ENCODE measurements around the gene MSI2.

The MSI2 gene

DNA sequence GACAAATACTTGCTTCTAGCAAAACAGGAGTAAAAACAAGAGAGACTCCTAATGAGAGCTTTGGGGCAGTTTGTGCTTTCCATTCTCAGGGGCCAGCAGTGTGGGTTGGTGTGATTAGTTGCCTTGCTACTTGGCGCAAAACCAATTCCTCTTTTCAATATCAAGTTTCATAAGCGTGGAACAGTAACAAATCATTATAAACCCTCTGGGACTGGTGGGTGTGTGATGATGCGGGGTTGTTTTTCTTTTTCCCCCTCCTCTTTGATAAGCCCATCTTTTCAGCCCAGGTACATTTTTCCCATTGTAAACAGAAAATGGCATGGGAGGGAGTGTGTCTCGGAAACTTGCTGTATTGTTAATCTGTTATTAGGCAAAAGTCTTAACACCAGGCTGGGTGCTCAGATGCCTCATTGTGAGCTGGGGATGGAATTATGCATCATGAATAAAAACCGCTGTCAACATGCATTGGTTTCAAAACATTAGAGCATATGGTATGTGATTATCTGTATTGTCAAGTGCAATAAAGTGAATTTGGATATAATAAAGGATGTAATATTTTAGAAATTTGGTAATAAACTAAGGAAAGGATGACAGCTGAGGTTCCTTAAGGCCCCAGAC is 322.4 kb downstream of the MSI2 start:
- DNase-seq (ENCODE audit: low read depth) = no peak

DNA sequence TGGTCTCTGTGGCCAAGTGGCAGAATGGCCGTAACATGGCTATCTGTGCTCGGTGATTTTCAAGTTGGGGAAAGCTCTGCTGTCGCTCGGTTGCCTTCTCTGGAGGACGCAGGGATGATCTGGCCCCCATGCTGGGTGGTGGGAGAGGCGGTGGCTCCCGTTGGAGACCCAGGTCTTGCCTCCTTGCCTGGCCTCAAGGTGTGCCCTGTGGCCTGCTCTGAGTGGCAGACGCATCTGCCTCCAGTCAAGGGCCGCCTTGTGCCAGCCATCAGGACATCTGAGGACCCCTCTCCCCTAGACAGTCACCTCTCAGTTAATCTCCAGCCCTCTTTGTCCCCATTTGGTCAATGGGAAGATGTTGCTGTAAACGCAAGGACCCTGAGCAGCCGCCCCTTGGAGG is 322.9 kb downstream of the MSI2 start:
- no peak for DNase-seq (ENCODE audit: low read depth)

DNA sequence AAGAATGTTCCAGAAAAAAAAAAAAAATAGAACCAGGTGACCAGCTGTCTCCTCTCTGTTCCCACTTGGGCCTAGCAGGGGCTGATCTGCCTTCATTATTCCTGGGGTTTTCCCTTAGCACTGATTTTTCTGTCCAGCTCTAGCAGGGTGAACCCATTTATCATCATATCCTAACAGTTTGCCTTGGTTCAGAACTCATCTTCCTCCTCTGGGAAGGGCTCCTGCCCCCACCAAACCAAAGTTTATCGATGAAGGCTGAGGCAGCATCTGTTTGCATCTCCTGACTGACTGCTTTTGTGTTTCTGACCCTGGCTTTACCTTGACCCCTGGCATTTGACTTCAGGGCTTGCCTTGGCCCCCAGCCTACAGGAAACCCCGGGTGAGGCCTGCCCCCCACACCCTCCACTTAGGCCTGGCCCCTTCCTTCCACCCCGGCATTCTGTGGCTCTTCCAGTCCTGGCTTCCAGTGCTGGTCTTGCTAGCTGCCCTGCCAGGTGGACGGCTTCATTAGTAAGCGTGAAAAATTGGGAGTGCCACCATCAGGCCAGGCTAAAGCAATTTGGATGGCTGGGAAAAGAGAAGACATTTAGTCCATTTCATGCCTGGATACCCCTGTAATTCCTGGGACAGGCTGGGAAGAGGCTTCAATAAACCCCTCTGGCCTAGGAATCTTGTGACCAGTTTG is 323.9 kb downstream of the MSI2 start:
- DNase-seq (ENCODE audit: low read depth) = no peak

DNA sequence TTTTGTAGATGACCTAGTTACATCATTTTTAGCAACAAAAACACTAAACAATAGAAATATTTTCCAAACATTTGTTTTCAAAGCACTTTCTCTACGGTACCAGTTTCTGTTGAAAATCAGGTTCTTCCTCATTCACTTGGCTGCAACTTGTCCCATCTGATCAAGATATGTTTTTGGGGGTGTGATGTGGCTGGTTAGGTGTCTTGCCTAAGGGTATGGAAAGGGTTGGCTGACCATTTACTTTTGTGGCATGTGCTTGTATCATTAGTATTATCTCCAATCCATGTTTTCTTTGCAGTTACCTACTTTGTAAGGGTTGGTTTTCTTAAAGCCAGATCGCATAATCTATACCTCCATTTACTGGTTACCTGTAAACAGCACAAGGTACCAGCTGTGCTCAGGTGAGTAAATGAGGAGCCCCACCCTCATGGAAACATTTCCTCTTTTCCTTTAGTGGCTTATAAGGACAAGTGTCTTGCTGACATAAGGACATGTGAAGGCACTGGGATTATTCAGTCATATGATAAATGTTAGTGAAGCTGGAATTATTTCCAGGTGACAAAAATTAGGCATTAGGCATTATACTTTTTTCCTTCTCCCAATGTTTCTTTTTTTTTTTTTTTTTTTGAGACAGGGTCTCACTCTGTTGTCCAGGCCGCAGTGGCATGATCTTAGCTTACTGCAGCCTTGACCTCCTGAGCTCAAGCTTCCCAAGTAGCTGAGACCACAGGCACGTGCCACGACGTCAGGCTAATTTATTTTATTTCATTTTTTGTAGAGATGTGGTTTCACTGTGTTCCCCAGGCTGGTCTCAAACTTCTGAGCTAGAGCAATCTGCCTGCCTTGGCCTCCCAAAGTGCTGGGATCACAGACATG is 326.8 kb downstream of the MSI2 start:
- no peak for DNase-seq (ENCODE audit: low read depth)

DNA sequence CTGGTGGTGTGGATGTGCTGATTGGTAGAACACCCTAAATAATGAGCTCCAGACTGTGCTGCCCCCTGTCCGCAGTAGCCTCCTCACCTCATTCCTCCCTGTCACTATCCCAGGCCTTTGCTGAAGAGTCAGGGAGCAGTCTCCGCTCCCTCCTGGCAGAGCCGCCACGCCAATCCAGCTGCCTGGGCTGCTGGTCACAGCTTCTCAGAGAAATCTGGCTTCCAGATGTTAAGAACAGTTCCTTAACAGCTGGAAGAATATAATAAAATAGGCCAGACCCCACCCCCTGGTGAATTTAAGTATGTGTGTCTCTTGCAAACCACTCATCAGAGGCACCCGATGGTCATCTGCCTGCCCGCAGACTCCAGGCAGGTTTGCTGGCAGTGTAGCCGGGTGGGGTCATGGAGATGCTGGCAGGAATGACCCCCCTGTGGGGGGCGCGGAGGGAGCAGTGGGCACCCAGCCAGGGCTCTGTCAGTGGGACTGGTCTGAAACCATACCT is 327.8 kb downstream of the MSI2 start:
- no peak for DNase-seq (ENCODE audit: low read depth)

DNA sequence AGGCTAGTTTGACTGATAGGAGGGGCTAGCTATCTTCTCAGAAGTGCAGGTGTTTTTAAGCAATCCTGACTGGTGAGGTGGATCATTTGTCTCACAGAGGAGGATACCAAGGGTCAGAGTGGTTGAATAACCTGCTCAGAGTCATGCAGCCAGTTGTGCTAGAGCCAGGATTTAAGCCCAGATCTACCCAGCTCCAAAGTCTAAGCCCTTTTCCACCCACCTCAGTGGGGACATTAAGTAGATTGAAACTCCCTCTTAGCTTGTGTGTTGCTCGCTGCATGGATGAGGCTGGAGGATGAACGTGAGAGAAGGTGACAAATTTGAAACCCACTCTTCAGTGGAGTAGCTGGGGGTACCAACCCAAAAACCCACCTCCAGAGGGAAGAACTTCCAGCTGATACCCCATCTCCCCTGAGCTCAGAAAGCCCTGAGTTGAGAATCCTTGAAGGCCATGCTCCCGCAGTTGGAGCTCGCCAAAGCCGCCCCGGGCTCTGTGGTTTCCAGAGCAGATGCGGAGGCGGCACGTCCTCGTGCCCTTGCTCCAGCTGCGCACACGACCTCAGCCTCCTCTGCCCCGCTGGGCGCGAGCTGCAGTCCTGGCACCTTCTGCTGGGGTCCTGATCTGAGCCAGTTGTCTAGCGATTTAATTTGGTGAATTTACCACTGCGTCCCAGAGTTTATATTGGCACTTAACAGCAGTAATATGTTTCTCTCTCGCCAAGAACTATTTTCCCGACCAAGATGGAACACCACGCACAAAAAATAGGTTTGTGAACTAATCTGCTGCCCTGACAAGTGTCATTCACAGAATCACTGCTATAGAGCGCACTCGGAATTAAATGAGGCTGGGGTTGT is 329.2 kb downstream of the MSI2 start:
- no peak for DNase-seq (ENCODE audit: low read depth)

DNA sequence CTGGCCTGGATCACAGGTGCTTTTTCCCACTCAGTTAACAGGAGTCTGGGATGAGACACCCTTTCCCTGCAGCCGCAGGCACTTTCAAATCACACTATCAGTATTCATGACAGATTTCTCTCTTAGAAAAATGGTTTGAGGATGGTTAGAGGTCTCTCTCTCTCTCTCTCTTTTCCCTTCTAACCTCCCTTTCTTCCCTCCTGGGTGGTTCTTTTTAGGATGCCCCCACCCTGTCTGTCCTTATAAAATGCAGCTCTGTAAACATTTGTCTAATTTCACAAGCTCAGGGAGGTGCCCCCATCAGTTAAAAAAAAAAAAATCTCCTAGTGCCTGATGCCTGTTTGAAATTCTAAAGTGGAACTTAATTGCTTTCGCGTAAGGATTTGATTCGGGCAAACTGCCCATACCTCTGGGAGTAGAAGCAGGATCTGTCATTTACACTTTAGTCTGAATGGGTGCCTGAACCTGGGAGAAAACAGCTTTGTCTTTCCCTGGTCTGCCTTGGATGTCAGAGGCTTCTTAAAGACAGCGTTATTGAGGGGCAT is 329.9 kb downstream of the MSI2 start:
- no peak for DNase-seq (ENCODE audit: low read depth)

DNA sequence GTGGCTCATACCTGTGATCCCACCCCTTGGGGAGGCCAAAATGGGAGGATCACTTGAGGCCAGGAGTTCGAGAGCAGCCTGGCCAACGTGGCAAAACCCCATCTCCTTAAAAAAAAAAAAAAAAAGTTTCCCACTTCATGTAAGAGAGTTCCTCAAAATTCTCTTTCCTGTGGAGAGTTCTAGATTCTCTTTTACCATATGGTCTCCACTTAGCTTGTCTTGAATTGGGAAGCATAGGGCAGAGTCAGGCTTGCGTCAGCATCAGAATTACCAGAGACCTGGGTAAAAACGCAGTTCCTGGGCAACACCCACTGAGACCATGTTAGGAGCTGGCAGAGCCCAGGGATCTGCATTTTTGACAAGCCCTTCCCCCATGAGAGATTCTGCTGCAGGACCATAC is 330.4 kb downstream of the MSI2 start:
- DNase-seq (ENCODE audit: low read depth) = no peak

DNA sequence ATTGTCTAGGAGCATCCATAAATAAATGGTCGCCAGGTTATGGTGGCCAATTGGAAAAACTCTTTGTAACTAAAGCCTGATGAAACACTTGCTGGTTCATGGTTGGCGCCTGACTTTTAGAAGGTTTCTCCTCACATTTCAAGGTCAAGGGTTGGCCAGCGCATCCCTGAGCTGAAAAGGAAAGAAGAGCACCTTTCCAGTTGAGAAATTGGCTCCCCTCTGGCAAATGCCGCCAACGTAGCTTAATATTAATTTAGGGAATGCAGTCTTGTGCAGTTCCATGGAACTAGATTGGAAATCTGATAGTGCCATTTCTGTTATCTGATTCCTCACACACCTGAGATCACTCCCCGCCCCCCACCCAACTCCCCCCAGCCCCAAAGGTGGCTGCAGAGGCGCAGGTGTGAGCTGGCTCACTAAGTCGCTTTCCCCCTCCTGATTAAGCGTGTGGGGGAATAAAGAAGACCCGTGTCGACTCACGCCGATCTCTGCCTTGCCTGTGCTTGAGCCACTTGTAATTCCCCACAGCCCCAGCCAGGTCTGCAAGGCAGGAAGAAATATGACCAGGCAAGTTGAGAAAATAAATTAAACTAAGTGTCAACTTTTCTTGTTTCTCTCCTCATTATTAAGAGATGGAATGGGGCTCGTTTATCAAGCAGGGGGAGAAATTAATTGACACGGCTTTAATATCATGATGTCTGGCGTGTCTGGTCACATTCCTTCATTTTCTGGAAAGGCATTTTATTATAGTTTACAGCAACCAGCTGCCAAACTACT is 331.1 kb downstream of the MSI2 start:
- no peak for DNase-seq (ENCODE audit: low read depth)

DNA sequence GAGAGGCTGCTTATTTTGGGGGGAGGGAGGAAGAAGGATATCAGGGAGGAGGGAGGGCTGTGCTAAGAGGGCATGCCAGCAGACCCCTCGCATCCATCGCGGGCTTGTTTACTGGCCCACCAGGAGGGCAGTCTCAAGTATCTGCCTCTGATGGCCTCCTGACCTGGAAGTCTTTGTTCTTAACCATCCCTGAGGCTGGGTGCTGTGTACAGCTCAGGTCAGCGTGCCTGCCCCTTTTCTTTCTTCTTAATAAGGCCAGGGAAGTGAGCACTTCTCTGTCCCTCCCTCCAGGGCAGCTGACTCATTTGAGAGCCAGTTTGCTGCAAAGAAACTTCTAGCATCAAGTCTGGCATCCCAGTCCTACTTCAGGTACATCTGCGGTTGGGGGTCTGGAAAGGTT is 331.8 kb downstream of the MSI2 start:
- DNase-seq (ENCODE audit: low read depth) = no peak

DNA sequence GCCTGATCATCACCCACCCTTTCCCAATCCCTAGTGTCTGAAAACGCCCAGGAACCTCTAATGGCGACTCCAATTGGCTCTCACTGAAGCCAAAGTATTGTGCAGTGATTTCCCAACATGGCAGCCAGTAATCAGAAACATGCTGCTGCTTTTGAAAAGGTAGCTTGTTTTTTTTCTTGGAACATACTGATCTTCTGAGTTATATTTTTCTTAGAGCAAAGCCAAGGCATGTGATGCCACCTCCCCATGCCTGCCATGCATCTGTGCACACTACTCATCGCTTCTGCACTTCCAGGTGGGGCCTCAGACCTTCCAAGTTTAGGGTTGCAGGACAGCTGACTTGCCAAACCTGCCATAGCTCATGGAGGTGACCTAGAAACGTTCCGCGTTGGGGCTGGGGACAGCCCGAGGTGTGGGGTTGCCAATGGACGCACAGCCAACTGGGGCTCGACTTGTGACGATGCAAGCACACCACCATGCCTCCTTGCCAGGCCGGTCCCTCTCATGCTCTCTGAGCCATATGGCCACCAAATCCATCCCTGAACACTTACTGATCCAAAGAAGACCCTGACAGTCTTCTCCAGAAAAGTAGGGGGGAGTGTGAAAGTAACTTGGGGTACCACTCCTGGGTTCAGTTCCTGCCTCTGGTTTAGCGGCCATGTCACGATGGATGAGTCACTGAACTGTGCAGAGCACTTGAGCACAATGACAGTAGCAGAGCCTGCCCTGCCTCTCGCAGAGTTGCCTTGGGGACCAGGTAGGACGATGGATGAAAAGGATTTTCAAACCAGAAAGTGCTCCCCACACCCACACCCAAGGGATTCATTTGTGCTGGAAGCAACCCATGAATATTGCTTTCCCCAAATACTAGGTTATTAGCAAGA is 333.1 kb downstream of the MSI2 start:
- no peak for DNase-seq (ENCODE audit: low read depth)

DNA sequence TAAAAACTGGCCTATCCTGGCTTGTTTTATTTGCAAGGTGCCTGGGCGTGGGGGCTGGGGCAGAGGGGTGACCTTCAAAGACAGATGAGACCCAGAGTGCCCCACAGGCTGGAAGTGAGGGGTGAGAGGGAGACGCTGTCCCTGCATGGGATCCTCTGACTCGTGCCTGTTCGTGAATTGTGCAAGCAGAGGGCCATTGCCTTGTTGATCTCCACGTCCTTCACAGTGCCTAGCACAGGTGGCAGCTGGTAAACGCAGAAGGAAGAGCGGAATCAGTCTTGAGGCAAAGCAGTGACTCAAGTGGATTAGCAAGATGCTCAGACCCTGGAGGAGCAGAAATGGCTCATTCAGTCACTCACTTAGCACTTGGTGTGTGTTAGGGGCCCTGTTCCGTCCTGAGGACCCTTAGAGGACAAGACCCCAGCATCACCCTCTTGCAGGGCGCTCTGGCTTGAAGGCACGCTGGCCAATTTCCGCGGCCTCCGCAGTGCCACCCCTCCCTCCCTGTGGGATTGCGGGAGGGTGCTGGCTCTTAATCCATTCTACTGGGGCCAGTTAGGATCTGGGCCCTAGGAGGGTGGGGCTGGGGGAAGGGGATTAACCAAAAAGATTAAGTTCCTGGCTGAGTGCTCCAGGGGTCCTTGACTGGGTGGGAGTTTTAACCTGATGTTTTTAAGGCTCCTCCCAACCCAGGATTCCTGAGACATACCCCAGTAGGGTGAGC is 337.6 kb downstream of the MSI2 start:
- no peak for DNase-seq (ENCODE audit: low read depth)

DNA sequence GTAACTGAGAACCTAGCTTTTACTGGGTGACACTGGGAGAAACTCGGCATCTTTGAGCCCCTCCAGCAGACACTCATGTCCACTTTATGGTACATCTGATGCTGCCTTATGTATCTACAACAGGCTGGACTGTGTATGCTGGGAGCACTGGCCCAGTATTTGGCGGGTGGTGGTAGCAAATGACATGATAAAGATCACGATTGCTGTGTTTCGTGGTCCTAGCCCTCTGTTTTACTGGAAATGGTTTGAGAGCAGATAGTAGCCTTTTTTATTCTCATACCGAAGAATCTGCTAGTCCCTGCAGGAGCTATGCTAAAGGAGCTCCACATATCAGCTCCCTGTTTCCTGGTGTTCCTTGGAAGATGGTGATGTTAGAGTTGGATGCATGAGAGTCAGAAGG is 338.4 kb downstream of the MSI2 start:
- no peak for DNase-seq (ENCODE audit: low read depth)

DNA sequence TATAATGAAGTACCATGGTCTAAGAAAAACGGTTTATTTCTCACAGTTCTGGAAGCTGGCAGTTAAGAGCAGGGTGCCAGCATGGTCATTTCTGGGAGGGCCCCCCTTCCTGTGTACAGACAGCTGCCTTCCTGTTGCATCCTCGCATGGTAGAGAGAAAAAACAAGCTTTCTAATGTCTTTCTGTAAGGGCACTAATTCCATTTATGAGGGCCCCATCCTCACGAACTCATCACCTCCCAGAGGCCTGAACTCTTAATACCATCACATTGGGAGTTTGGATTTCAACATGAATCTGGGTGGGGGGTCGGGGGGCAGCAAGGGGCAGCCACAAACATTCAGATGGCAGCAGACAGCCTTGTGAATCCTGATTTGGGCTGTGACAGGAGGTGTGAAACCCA is 339.1 kb downstream of the MSI2 start:
- no peak for DNase-seq (ENCODE audit: low read depth)

DNA sequence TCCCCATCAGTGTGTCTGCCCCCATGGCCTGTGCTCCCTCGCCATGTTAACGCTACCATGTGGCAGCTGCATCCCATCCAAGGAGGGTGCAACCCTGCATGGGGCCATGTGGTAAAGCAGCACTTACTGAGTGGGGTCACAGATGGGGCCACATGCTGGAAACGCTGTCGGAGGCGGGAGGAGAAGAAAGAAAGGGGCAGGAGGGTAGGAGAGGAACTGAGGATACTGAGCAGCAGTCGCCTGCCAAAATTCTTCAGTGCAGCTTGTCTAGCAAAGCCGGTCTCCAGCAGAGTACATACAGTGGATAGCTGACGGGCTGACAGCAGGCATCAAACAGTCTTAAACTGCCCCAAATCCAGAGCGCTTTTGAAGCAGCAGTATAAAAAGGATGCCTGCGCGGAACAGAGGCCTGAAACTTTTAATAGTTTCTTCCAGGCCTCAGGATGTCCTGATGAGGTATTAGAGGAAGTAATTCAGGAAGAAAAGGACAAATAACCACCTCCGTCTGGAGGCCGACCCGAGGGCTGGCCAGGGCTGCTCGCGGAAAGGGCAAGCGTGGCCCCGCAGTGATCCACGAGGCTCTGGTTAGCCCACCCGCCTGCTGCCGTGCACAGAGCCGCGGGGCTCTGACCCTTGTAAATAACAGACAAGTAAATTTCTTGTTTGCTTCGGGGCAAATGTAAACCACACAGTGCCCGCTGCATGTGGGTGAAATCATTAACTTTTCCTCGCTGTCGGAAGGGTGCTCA is 339.8 kb downstream of the MSI2 start:
- no peak for DNase-seq (ENCODE audit: low read depth)

DNA sequence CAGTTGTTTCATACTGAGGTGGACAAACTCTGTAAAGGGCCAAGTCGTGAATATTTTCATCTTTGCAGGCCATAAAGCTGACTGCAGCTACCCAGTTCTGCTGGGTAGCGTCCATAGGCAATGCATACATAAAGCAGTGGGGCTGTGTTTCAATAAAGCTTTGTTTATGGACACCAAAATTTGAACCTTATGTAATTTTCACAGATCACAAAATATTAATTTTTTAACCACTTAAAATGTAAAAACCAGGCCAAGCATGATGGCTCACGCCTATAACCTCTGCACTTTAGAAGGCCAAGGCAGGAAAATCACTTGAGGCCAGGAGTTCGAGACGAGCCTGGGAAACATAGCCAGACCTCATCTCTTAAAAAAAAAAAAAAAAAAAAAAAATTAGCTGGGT is 340.8 kb downstream of the MSI2 start:
- no peak for DNase-seq (ENCODE audit: low read depth)

DNA sequence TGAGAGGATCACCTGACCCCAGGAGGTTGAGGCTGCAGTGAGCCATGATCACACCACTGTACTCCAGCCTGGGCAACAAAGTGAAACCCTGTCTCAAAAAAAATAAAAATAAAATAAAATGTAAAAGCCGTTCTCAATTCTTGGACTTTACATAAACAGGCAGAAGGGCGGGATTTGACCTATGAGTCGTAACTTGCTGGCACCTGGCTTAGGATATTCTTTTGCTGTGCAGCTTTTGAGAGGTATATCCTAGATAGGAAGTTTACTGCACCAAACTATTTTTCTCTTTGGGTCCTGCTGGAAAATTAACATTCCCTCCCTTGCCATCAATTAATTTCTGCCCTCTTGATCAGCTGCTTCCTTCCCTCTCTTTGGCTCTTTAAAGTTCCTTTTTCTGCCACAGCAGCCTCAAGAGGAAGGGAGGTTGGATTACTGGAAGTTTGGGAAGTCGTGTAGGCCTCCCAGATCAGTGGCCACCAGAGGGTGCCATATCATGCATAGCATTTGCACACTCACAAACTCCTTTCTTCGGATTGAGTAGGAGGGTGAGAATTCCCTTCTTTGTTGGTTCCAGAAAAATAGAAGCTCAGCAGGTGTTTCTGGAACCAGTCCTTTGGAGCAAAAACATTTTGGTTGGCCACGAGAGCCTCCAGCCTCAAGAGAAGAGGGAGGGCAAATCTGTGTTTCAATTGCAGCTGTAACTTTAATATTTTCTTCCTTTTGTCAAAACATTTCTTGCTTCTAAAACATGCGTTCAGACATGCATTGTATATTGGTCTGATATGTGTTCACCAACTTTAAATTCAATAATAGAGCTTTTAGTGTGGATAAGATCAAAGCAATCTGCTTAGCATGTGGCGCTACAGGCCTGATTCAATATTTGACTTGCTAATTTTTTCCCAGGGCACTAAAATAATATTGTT is 341.5 kb downstream of the MSI2 start:
- DNase-seq (ENCODE audit: low read depth) = peak; percentile 65
